Measurements from ENCODE around the gene LRPAP1. TPM values are rescaled to one million over a fixed set of nuclear protein-coding genes. Genes with fewer than 3 reads are reported as not detected.

LRPAP1 gene
- total RNA-seq, 1 experiment from 2014 or later: 109 TPM

GRCh38 chr4:3522326-3522640 lies 9.9 kb downstream of the LRPAP1 start (continued):
- TF ChIP-seq REST (IDR thresholded peaks at IDR 0.05; ENCODE audit: low read depth) (no peak), FOSL1 (IDR thresholded peaks at IDR 0.05; ENCODE audit: low read depth) (no peak), TCF7L2 (IDR thresholded peaks at IDR 0.05; ENCODE audit: borderline replicate concordance, extremely low read depth, insufficient read depth, insufficient read length) (no peak), YY1 (IDR thresholded peaks at IDR 0.05; ENCODE audit: extremely low read depth, insufficient replicate concordance, low read depth, low read length) (no peak), EGR1 (IDR thresholded peaks at IDR 0.05; ENCODE audit: low read depth) (no peak), SIN3A (IDR thresholded peaks at IDR 0.05; ENCODE audit: low read depth) (no peak)

GRCh38 chr4:3521621-3522325 lies 10.4 kb downstream of the LRPAP1 start:
- no peak for ATAC-seq
- intact Hi-C loops (cut with micrococcal nuclease): no loop called here
- POLR2A ChIA-PET: no interaction called here
- TF ChIP-seq TCF7L2 (IDR thresholded peaks at IDR 0.05; ENCODE audit: borderline replicate concordance, extremely low read depth, insufficient read depth, insufficient read length): no peak
- no peak for TF ChIP-seq REST (IDR thresholded peaks at IDR 0.05; ENCODE audit: low read depth)
- no peak for TF ChIP-seq ATF3 (IDR thresholded peaks at IDR 0.05)
- no peak for TF ChIP-seq POLR2A (IDR thresholded peaks at IDR 0.05; ENCODE audit: borderline replicate concordance, extremely low read depth, insufficient read depth, insufficient read length)
- no peak for TF ChIP-seq RAD21 (IDR thresholded peaks at IDR 0.05; ENCODE audit: low read depth)
- TF ChIP-seq CEBPB (IDR thresholded peaks at IDR 0.05; ENCODE audit: low read depth): no peak
- TF ChIP-seq ZFX (IDR thresholded peaks at IDR 0.05): no peak
- TF ChIP-seq JUND (IDR thresholded peaks at IDR 0.05): no peak
- no peak for TF ChIP-seq SRF (IDR thresholded peaks at IDR 0.05; ENCODE audit: low read depth)
- no peak for TF ChIP-seq MAX (IDR thresholded peaks at IDR 0.05)
- no peak for TF ChIP-seq EGR1 (IDR thresholded peaks at IDR 0.05; ENCODE audit: low read depth)
- TF ChIP-seq CTCF (IDR thresholded peaks at IDR 0.05 in 2 of 3, conservative IDR thresholded peaks at IDR 0.05 in 1 of 3; ENCODE audit: borderline replicate concordance in 1 of 3, insufficient read depth in 1 of 3, low read depth in 2 of 3, low read length in 2 of 3): no peak
- TF ChIP-seq SP1 (IDR thresholded peaks at IDR 0.05; ENCODE audit: low read depth): no peak

More at GRCh38 chr4:3521621-3522325, 10.4 kb downstream of the LRPAP1 start:
- Histone ChIP-seq H3K9me3 (ENCODE audit: control insufficient read depth in 1 of 2, insufficient read depth in 1 of 2, low read depth in 1 of 2, low read length in 2 of 2) (no peaks in the 10 kb centered on the region), H3K27ac (ENCODE audit: low read depth, low read length) (no peak overlapping the region), H3K9me2 (ENCODE audit: insufficient read depth) (no peaks in the 10 kb centered on the region), H4K20me1 (ENCODE audit: insufficient read depth) (no peaks in the 10 kb centered on the region), H3K4me1 (ENCODE audit: control insufficient read depth in 1 of 2, insufficient read depth in 2 of 2, low read length in 2 of 2) (no peaks in the 10 kb centered on the region), H2AFZ (ENCODE audit: low read depth, low read length, poor library complexity, severe bottlenecking) (no peak overlapping the region), H3K9ac (ENCODE audit: low read length) (no peak overlapping the region), H3K4me2 (ENCODE audit: low read length) (no peak overlapping the region), H3K27me3 (ENCODE audit: insufficient read depth, low read length) (no peaks in the 10 kb centered on the region), H3K79me2 (ENCODE audit: insufficient read depth, low read length) (peaks cover 38% of the 10 kb centered on the region; the same call in 1 of the 2 replicates), H3K4me3 (replicated peaks in 1 of 2; ENCODE audit: low read depth in 1 of 2, low read length in 2 of 2) (no peak overlapping the region), H3K36me3 (ENCODE audit: control insufficient read depth in 1 of 2, insufficient read depth in 2 of 2, low read length in 2 of 2) (peaks cover 29 to 30% of the 10 kb centered on the region in 2 experiments; a peak in 3 of 4 replicates)
- ChIA-PET RAD21 (ENCODE audit: low non-redundant PET in 1 of 2, low total read pairs in 2 of 2, uncharacterized antibody in 2 of 2, unreplicated experiment in 2 of 2) (no interaction called here), CTCF (no interaction called here)
- no TSS peak for BruUV-seq (replicated peaks)
- DNase-seq (ENCODE audit: low read depth, low spot score): no peak

Measured in HCT116 (cell line).